Measurements from ENCODE around the gene RTN4R. TPM values are rescaled to one million over a fixed set of nuclear protein-coding genes. Genes with fewer than 3 reads are reported as not detected.
"Not testable (repeated sequence)": the region's sequence is repeated elsewhere in the genome, so short reads cannot be mapped to it uniquely, and the experiment has no call there.

Gene RTN4R
- total RNA-seq, 2 donors from 2014 or later: 0.48 to 0.78 TPM

DNA sequence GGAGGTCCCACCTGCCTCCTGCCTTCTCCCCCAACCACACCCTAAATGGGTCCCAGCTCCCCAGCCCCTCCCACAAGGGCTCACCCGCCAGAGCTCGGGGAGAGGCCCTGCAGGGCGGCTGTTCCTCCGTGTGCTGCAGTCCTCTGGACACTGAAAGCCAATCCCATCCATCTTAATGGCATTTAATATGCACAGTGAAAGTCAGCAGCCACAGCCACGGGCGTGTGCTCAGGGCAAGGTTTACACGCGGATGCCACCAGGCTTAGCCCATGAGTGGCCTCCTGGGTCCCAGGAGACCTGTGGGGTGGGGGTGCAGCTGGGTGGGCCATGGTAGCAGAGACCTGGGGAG, 18.2 kb upstream of the RTN4R start:
- not testable (repeated sequence) for H3K36me3 Mint-ChIP-seq; H3K4me3 Mint-ChIP-seq; H3K27ac Mint-ChIP-seq; H3K4me1 Mint-ChIP-seq (ENCODE audit: low read depth in 2 of 2); ATAC-seq; H3K27me3 Mint-ChIP-seq; DNase-seq (ENCODE audit: low spot score); H3K9me3 Mint-ChIP-seq

GRCh38 chr22:20285473-20286311, 17.6 kb upstream of the RTN4R start:
- peak; percentile 75 to 84 for ATAC-seq
- H3K4me3 Mint-ChIP-seq; H3K27ac Mint-ChIP-seq; H3K9me3 Mint-ChIP-seq; H3K27me3 Mint-ChIP-seq; H3K4me1 Mint-ChIP-seq (ENCODE audit: low read depth in 2 of 2); H3K36me3 Mint-ChIP-seq: not testable (repeated sequence)
- peak; percentile 84 for DNase-seq (ENCODE audit: low spot score)

GRCh38 chr22:20284471-20285086, 16.5 kb upstream of the RTN4R start:
- H3K4me1 Mint-ChIP-seq (ENCODE audit: low read depth in 2 of 2): no peaks in the 10 kb centered on the region
- ATAC-seq: no peak
- no peak overlapping the region for H3K4me3 Mint-ChIP-seq
- H3K27me3 Mint-ChIP-seq: peaks cover 0 to 2% of the 10 kb centered on the region in 2 donors
- H3K27ac Mint-ChIP-seq: no peak overlapping the region
- H3K36me3 Mint-ChIP-seq: no peaks in the 10 kb centered on the region
- DNase-seq (ENCODE audit: low spot score): no peak
- no peaks in the 10 kb centered on the region for H3K9me3 Mint-ChIP-seq

- no peaks in the 10 kb centered on the region for H3K9me3 Mint-ChIP-seq
- peaks cover 0 to 2% of the 10 kb centered on the region in 2 donors for H3K27me3 Mint-ChIP-seq
- H3K4me3 Mint-ChIP-seq: no peak overlapping the region
- no peaks in the 10 kb centered on the region for H3K4me1 Mint-ChIP-seq (ENCODE audit: low read depth in 2 of 2)
- ATAC-seq (no peak), DNase-seq (ENCODE audit: low spot score) (no peak)
- H3K27ac Mint-ChIP-seq: no peak overlapping the region
- no peaks in the 10 kb centered on the region for H3K36me3 Mint-ChIP-seq
These were observed 15.6 kb upstream of the RTN4R start for GRCh38 chr22:20283674-20284066.

DNA sequence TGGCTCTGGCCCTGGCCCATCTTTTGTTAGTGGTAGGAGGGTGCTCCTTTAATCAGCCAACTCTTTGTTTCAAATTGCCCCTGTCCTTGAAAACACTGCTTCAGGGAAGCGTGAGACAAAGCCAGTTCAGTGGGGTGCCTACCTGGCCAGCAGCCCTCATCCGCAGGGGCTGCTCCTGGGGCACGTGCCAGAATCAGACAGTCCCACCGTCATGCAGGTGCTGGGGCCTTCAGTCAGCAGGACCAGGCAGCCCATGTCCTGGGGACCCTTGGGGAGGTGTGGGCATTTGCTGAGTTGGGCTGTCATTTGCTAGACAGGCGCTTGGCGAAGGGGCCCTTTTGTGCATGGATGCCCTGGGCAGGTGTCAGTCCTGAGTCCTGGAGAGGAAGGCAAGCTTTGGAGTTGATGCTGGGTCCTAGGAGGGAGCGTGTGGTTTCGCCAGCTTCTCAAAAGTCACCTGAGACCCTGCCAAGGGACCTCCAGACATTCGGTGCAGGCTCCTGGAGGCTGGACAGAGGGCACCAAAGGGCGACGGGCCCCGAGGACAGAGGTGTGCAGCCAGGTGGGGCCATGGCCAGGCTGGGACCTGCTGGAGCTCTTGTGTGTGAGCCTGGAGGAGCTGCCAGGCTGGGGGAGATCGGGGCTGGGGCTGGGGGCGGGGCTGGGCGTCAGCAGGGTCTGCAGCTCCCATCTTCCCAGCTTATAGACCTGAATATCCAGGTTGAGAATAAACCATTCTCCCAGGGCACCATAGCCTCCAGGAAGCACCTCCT, 15.0 kb upstream of the RTN4R start:
- peaks cover 0 to 2% of the 10 kb centered on the region in 2 donors for H3K27me3 Mint-ChIP-seq
- H3K36me3 Mint-ChIP-seq: no peaks in the 10 kb centered on the region
- no peak overlapping the region for H3K4me3 Mint-ChIP-seq
- no peaks in the 10 kb centered on the region for H3K4me1 Mint-ChIP-seq (ENCODE audit: low read depth in 2 of 2)
- H3K27ac Mint-ChIP-seq: no peak overlapping the region
- no peak for DNase-seq (ENCODE audit: low spot score)
- no peak for ATAC-seq
- H3K9me3 Mint-ChIP-seq: no peaks in the 10 kb centered on the region

GRCh38 chr22:20281891-20282290, 13.8 kb upstream of the RTN4R start:
- H3K27me3 Mint-ChIP-seq: peaks cover 0 to 2% of the 10 kb centered on the region in 2 donors
- H3K4me1 Mint-ChIP-seq (ENCODE audit: low read depth in 2 of 2): peaks cover 0 to 2% of the 10 kb centered on the region in 2 donors
- no peak for ATAC-seq
- H3K27ac Mint-ChIP-seq: no peak overlapping the region
- H3K4me3 Mint-ChIP-seq: no peak overlapping the region
- no peak for DNase-seq (ENCODE audit: low spot score)
- H3K9me3 Mint-ChIP-seq: no peaks in the 10 kb centered on the region
- no peaks in the 10 kb centered on the region for H3K36me3 Mint-ChIP-seq

DNA sequence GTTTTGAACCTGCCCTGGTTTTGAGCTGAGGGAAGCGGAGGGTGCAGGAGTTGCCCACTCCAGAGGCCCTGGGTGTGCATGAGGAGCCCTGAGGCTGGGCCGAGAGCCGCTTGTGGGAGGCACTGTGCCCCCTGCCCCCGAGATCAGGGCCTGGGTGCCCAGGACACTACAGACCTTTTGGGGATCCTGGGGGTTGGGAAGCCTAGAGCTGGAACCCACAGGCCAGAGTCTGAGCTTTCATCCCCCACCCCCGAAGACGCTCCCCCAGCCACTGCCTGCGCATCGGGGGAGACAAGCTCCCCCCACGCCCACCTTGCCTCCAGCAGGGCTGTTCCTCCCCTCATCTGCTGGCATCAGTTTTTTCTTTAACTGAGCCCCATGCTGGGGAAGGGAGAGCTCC, 13.4 kb upstream of the RTN4R start:
- not testable (repeated sequence) for H3K36me3 Mint-ChIP-seq; H3K27ac Mint-ChIP-seq; H3K9me3 Mint-ChIP-seq; H3K4me1 Mint-ChIP-seq (ENCODE audit: low read depth in 2 of 2); DNase-seq (ENCODE audit: low spot score); H3K4me3 Mint-ChIP-seq; ATAC-seq; H3K27me3 Mint-ChIP-seq

DNA sequence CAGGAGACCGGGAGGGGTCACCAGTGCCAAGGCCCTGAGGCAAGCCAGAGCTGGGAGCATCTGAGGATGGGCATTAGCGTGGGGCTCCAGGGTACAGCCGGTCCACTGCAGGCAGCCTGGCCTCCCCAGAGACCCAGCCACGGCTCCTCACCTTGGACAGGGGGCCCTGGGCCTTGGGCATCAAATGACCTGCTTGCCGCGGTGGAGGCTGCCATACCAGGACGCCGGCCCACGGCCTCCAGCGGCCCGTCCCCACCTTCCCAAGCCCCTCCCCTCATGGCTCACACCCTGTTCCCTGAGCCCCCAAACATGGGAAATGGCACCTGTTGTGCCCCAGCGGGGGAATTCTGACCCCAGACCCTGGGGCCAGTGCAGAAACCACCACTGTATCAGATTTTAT, 12.7 kb upstream of the RTN4R start:
- Mint-ChIP-seq H3K9me3 (no peaks in the 10 kb centered on the region), H3K27ac (no peak overlapping the region), H3K27me3 (no peaks in the 10 kb centered on the region), H3K4me1 (ENCODE audit: low read depth in 2 of 2) (peaks cover 0 to 6% of the 10 kb centered on the region in 2 donors), H3K4me3 (no peak overlapping the region), H3K36me3 (no peaks in the 10 kb centered on the region)
- no peak for ATAC-seq
- no peak for DNase-seq (ENCODE audit: low spot score)

DNA sequence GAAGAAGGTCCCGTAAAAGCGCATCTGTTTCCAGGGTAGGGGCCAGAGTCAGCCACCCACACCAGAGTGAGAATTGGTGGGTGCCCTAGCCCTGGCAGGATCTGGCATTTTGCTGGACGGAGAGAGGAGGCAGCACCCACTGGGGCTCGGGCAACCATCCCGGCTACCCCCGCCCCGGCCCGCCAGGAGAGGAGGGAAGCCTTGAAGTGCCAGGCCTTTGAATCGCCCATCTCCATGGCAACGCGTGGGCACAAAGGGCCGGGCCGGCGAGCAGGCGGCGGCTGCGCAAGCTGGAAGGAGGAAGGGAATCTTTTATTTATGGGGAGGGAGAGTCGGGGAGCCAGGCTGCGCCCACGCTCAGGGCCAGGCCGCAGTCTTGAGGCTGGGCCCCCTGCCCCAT, 12.0 kb upstream of the RTN4R start:
- not testable (repeated sequence) for H3K4me3 Mint-ChIP-seq; H3K27ac Mint-ChIP-seq; DNase-seq (ENCODE audit: low spot score); H3K27me3 Mint-ChIP-seq; H3K36me3 Mint-ChIP-seq; ATAC-seq; H3K4me1 Mint-ChIP-seq (ENCODE audit: low read depth in 2 of 2); H3K9me3 Mint-ChIP-seq

DNA sequence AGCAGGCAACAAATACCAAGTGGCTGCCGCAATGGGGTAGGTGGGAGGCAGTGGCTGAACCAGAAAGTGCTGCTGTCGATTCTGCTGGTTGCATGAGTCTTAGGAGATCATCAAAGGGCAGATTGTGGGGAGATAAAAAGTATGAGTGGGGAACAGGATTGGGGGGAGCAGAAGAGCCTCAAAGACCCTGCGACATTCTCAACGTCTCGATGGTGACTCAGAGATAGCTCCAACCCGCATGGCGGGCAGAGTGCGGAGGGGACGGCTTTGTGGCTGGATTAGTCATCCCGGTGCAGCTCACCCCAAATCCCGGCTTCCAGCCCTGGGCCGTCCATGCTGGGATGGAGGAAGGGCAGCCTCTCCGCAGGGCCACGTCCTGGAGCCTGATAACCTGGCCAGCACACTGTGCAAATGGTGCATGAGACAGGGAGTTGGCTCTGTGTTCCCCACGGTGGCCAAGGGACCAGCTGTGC, 11.6 kb upstream of the RTN4R start:
- no peaks in the 10 kb centered on the region for H3K27me3 Mint-ChIP-seq
- no peak overlapping the region for H3K27ac Mint-ChIP-seq
- no peaks in the 10 kb centered on the region for H3K36me3 Mint-ChIP-seq
- DNase-seq (ENCODE audit: low spot score) (no peak), ATAC-seq (no peak)
- H3K4me3 Mint-ChIP-seq: no peak overlapping the region
- peaks cover 0 to 6% of the 10 kb centered on the region in 2 donors for H3K4me1 Mint-ChIP-seq (ENCODE audit: low read depth in 2 of 2)
- H3K9me3 Mint-ChIP-seq: no peaks in the 10 kb centered on the region

DNA sequence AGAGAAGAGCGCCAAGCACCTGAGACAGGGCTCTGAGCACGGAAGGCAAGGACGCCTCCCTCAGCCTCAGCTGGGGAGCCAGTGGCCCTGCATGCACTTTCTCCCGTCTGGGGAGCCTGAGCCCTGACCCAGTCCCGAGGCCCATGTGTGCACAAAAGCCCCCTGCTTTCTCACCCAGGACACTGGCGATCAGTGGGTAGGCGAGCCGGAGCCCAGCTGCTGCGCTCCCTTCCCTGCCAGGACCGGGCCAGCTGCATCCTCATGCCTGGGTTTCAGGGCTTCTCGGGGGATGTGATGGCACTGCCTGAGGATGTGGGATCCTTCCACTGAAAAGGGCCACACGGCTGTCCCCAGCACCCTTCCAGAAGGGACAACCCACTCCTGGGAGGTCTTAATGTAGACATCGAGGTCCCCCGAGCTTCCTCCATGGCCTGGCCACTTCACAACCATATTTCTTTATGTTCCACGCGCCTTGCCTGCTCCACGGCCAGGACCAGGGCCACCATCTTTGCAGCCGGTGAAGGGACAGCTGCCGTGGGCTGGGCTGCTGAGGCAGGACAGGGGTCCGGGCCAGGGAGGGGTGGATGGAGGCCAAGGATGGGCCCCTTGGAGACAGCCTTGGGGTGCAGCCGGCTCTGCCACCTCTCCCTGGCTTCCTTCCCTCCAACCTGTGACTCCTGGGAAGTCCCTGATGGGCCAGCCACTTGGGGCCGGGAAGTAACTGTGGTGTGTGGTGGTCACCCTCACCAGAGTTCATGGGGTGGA, 10.8 kb upstream of the RTN4R start:
- not testable (repeated sequence) for H3K4me3 Mint-ChIP-seq; DNase-seq (ENCODE audit: low spot score); H3K9me3 Mint-ChIP-seq; H3K27me3 Mint-ChIP-seq; ATAC-seq; H3K27ac Mint-ChIP-seq; H3K4me1 Mint-ChIP-seq (ENCODE audit: low read depth in 2 of 2); H3K36me3 Mint-ChIP-seq

GRCh38 chr22:20277936-20278635, 10.0 kb upstream of the RTN4R start:
- not testable (repeated sequence) for H3K27ac Mint-ChIP-seq; H3K36me3 Mint-ChIP-seq; H3K4me3 Mint-ChIP-seq; H3K27me3 Mint-ChIP-seq; H3K4me1 Mint-ChIP-seq (ENCODE audit: low read depth in 2 of 2); DNase-seq (ENCODE audit: low spot score); H3K9me3 Mint-ChIP-seq; ATAC-seq

DNA sequence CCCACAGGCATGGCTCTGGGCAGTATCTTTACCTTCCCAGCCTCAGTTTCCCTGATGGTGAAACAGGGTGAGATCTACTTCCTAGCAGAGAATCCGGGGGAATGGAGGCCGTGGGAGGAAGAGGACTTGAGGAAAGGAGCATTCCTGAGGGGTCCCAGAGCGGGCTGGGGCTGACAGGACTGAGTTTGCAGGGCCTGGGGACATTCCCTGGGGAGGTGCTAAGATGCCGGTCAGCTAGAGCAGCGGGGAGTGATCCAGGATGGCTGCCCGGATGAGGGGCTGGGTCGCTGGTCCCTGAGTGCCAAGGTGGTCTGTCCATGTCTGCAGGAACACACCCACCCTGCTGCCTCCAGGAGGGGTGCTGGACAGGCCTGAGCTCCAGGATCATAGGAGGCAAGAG, 8.3 kb upstream of the RTN4R start:
- H3K27ac Mint-ChIP-seq: no peak overlapping the region
- DNase-seq (ENCODE audit: low spot score) (no peak), ATAC-seq (no peak)
- no peak overlapping the region for H3K4me3 Mint-ChIP-seq
- H3K27me3 Mint-ChIP-seq: peaks cover 0 to 3% of the 10 kb centered on the region in 2 donors
- H3K4me1 Mint-ChIP-seq (ENCODE audit: low read depth in 2 of 2): peaks cover 0 to 6% of the 10 kb centered on the region in 2 donors
- no peaks in the 10 kb centered on the region for H3K9me3 Mint-ChIP-seq
- H3K36me3 Mint-ChIP-seq: no peaks in the 10 kb centered on the region
